LNCAP (cell line): ENCODE data around the gene PSEN2.

Experiments
- CTCF ChIP-seq: fragments of 450-650 bp; IDR thresholded peaks from 2 replicates; pipeline ENCODE4 v1.5.1; 2017; ENCODE audit warnings: mild to moderate bottlenecking

The PSEN2 gene

GRCh38 chr1:226871636-226872327 is 1.4 kb downstream of the PSEN2 start:
- TF ChIP-seq CTCF: no peak

- no peak for TF ChIP-seq CTCF
Measured at GRCh38 chr1:226872437-226872836, 2.0 kb downstream of the PSEN2 start.

- TF ChIP-seq CTCF: no peak
Measured at GRCh38 chr1:226873771-226874578, 3.6 kb downstream of the PSEN2 start.

GRCh38 chr1:226874579-226875425 is 4.4 kb downstream of the PSEN2 start:
- TF ChIP-seq CTCF: no peak

GRCh38 chr1:226875641-226876295 is 5.4 kb downstream of the PSEN2 start:
- no peak for TF ChIP-seq CTCF

- TF ChIP-seq CTCF: no peak
Measured at GRCh38 chr1:226877669-226878068, 7.3 kb downstream of the PSEN2 start.
